ENCODE data around the gene CBR4. TPM values are rescaled to one million over a fixed set of nuclear protein-coding genes. Genes with fewer than 3 reads are reported as not detected.
A peak's percentile ranks its signal among the peaks of the same experiment; 100 is the strongest.

CBR4 gene
- 10 to 100 TPM; 10.4 to 13.9 TPM for total RNA-seq
- total RNA-seq, result 16.8 to 25.6 reads per million in 2 donors

- peaks cover 23% of the 10 kb centered on the region for H3K4me1 Mint-ChIP-seq
Observed at GRCh38 chr4:169010125-169011023, at the start of gene CBR4. CBR4 (minus strand) TSS chr4:169010255; CDS start chr4:169010089, 166 bp downstream.

GRCh38 chr4:169059306-169060211 lies 49.5 kb upstream of the CBR4 start:
- peaks cover 38% of the 10 kb centered on the region for H3K27me3 Mint-ChIP-seq
- H3K9me3 ChIP-seq (ENCODE audit: control insufficient read depth, low read length, poor library complexity, severe bottlenecking), result no peaks in the 10 kb centered on the region
- H3K4me3 Mint-ChIP-seq, result no peak overlapping the region
- no peak for DNase-seq
- ATAC-seq, result no peak
- no peak overlapping the region for H3K27ac Mint-ChIP-seq
- no peaks in the 10 kb centered on the region for H3K36me3 Mint-ChIP-seq (ENCODE audit: low read depth)
- H3K4me1 Mint-ChIP-seq, result no peaks in the 10 kb centered on the region

More at GRCh38 chr4:169010125-169011023, at the start of gene CBR4:
- DNase-seq (peak; percentile 88 to 94 (median 91)), ATAC-seq (peak; percentile 95)
- no peaks in the 10 kb centered on the region for H3K9me3 ChIP-seq (ENCODE audit: control insufficient read depth, low read length, poor library complexity, severe bottlenecking)
- H3K4me3 Mint-ChIP-seq, result peak within 1 kb of the TSS; percentile 94
- peak within 1 kb of the TSS; percentile 98 for H3K27ac Mint-ChIP-seq
- no peaks in the 10 kb centered on the region for H3K27me3 Mint-ChIP-seq
- H3K36me3 Mint-ChIP-seq (ENCODE audit: low read depth), result no peaks in the 10 kb centered on the region

- no peak overlapping the region for H3K4me3 Mint-ChIP-seq
- no peaks in the 10 kb centered on the region for H3K4me1 Mint-ChIP-seq
- ATAC-seq (no peak), DNase-seq (no peak)
- no peaks in the 10 kb centered on the region for H3K9me3 ChIP-seq (ENCODE audit: control insufficient read depth, low read length, poor library complexity, severe bottlenecking)
- H3K27me3 Mint-ChIP-seq, result peaks cover 42% of the 10 kb centered on the region
- H3K36me3 Mint-ChIP-seq (ENCODE audit: low read depth), result no peaks in the 10 kb centered on the region
- no peak overlapping the region for H3K27ac Mint-ChIP-seq
Observed at GRCh38 chr4:169058312-169058711, 48.3 kb upstream of the CBR4 start.

GRCh38 chr4:169054879-169055278 lies 44.8 kb upstream of the CBR4 start:
- H3K4me3 Mint-ChIP-seq, result no peak overlapping the region

GRCh38 chr4:169052594-169052945 lies 42.5 kb upstream of the CBR4 start:
- no peaks in the 10 kb centered on the region for H3K4me1 Mint-ChIP-seq
- no peak for ATAC-seq
- H3K36me3 Mint-ChIP-seq (ENCODE audit: low read depth), result no peaks in the 10 kb centered on the region
- no peak for DNase-seq
- no peak overlapping the region for H3K4me3 Mint-ChIP-seq
- H3K9me3 ChIP-seq (ENCODE audit: control insufficient read depth, low read length, poor library complexity, severe bottlenecking), result no peaks in the 10 kb centered on the region
- no peak overlapping the region for H3K27ac Mint-ChIP-seq
- peaks cover 39% of the 10 kb centered on the region for H3K27me3 Mint-ChIP-seq

More at GRCh38 chr4:169054879-169055278, 44.8 kb upstream of the CBR4 start:
- no peak for DNase-seq
- Mint-ChIP-seq H3K27ac (no peak overlapping the region), H3K27me3 (peaks cover 49% of the 10 kb centered on the region), H3K36me3 (ENCODE audit: low read depth) (no peaks in the 10 kb centered on the region), H3K4me1 (no peaks in the 10 kb centered on the region)
- H3K9me3 ChIP-seq (ENCODE audit: control insufficient read depth, low read length, poor library complexity, severe bottlenecking), result no peaks in the 10 kb centered on the region
- ATAC-seq, result no peak

GRCh38 chr4:169051761-169052593 lies 41.9 kb upstream of the CBR4 start:
- no peak for DNase-seq
- ATAC-seq, result no peak
- no peaks in the 10 kb centered on the region for H3K9me3 ChIP-seq (ENCODE audit: control insufficient read depth, low read length, poor library complexity, severe bottlenecking)
- H3K4me1 Mint-ChIP-seq, result no peaks in the 10 kb centered on the region
- no peak overlapping the region for H3K27ac Mint-ChIP-seq
- peaks cover 34% of the 10 kb centered on the region for H3K27me3 Mint-ChIP-seq
- no peak overlapping the region for H3K4me3 Mint-ChIP-seq
- H3K36me3 Mint-ChIP-seq (ENCODE audit: low read depth), result no peaks in the 10 kb centered on the region

- no peaks in the 10 kb centered on the region for H3K9me3 ChIP-seq (ENCODE audit: control insufficient read depth, low read length, poor library complexity, severe bottlenecking)
- ATAC-seq (no peak), DNase-seq (no peak)
- Mint-ChIP-seq H3K27ac (no peak overlapping the region), H3K27me3 (peaks cover 25% of the 10 kb centered on the region), H3K4me1 (no peaks in the 10 kb centered on the region), H3K4me3 (no peak overlapping the region), H3K36me3 (ENCODE audit: low read depth) (no peaks in the 10 kb centered on the region)
Observed at GRCh38 chr4:169050881-169051760, 41.1 kb upstream of the CBR4 start.

- ATAC-seq (no peak), DNase-seq (no peak)
- Mint-ChIP-seq H3K4me1 (no peaks in the 10 kb centered on the region), H3K27me3 (peaks cover 19% of the 10 kb centered on the region), H3K36me3 (ENCODE audit: low read depth) (no peaks in the 10 kb centered on the region), H3K4me3 (no peak overlapping the region), H3K27ac (no peak overlapping the region)
- no peaks in the 10 kb centered on the region for H3K9me3 ChIP-seq (ENCODE audit: control insufficient read depth, low read length, poor library complexity, severe bottlenecking)
Observed at GRCh38 chr4:169050284-169050683, 40.2 kb upstream of the CBR4 start.

- no peaks in the 10 kb centered on the region for H3K9me3 ChIP-seq (ENCODE audit: control insufficient read depth, low read length, poor library complexity, severe bottlenecking)
- H3K27ac Mint-ChIP-seq, result no peak overlapping the region
- H3K4me1 Mint-ChIP-seq, result no peaks in the 10 kb centered on the region
- peaks cover 12% of the 10 kb centered on the region for H3K27me3 Mint-ChIP-seq
- ATAC-seq, result no peak
- no peak for DNase-seq
- H3K36me3 Mint-ChIP-seq (ENCODE audit: low read depth), result no peaks in the 10 kb centered on the region
- H3K4me3 Mint-ChIP-seq, result no peak overlapping the region
Observed at GRCh38 chr4:169048868-169049414, 38.9 kb upstream of the CBR4 start.

- no peaks in the 10 kb centered on the region for H3K9me3 ChIP-seq (ENCODE audit: control insufficient read depth, low read length, poor library complexity, severe bottlenecking)
- Mint-ChIP-seq H3K4me1 (no peaks in the 10 kb centered on the region), H3K36me3 (ENCODE audit: low read depth) (no peaks in the 10 kb centered on the region), H3K4me3 (no peak overlapping the region), H3K27me3 (peaks cover 16% of the 10 kb centered on the region), H3K27ac (no peak overlapping the region)
- DNase-seq (no peak), ATAC-seq (no peak)
Observed at GRCh38 chr4:169047956-169048355, 37.9 kb upstream of the CBR4 start.

- no peaks in the 10 kb centered on the region for H3K9me3 ChIP-seq (ENCODE audit: control insufficient read depth, low read length, poor library complexity, severe bottlenecking)
- H3K36me3 Mint-ChIP-seq (ENCODE audit: low read depth), result no peaks in the 10 kb centered on the region
- ATAC-seq (no peak), DNase-seq (no peak)
- no peak overlapping the region for H3K4me3 Mint-ChIP-seq
- no peak overlapping the region for H3K27ac Mint-ChIP-seq
- peaks cover 19% of the 10 kb centered on the region for H3K27me3 Mint-ChIP-seq
- no peaks in the 10 kb centered on the region for H3K4me1 Mint-ChIP-seq
Observed at GRCh38 chr4:169045862-169046584, 36.0 kb upstream of the CBR4 start.
